GM10266 (cell line): ENCODE results near the gene P2RY13.

Experiments used
- DNase-seq: peaks from one replicate; pipeline ENCODE4 v3.0.0; 2012; ENCODE audit errors: extremely low spot score
- CTCF ChIP-seq: IDR thresholded peaks from 2 replicates; pipeline ENCODE4 v1.5.1; 2012; ENCODE audit warnings: mild to moderate bottlenecking, low read depth; ENCODE audit not compliant: control insufficient read depth, insufficient read depth; ENCODE audit errors: missing control alignments

P2RY13 gene

GRCh38 chr3:151329363-151329762, at the start of gene P2RY13:
Gene P2RY13, minus strand, starts transcription at chr3:151329549. Its CDS starts 21 bp downstream, at chr3:151329528.
- DNase-seq, result no peak

GRCh38 chr3:151377768-151378385, 48.5 kb upstream of the P2RY13 start:
- TF ChIP-seq CTCF, result no peak
- peak; percentile 8 for DNase-seq

More at GRCh38 chr3:151329363-151329762, at the start of gene P2RY13:
- TF ChIP-seq CTCF, result no peak

DNA sequence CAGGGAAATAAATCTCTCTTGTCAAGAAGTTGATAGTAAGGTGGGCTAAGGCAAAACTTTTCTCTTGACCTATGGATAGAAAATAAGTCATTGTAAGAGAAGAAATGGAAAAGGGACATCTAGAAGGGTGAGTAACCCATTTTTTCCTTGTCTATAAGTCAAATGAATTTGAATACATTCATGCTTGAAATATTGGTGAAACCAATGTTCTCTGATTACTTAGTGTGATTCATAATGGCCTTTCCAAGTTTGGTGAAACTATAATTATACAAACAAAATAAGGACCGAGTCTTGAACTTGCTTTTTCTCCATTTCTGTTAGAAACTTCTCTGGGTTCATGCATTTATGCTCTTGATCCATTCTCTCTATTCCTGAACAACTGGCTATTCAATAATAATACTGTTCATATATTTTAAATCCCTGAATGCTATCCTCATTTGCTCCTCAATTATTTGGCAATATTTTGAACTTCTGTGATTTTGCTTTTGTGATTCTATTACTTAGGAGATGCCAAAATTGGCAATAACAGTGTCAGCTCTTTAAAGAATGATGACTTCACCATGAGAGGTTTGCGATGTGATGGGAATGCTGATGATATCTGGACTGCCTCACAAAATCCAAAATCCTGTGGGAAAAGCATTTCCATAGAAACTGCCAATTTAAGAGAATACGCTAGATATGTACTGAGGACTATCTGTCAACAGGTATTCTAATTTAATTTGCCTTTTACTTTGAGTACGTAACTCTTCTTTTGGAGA, 42.9 kb upstream of the P2RY13 start:
- no peak for TF ChIP-seq CTCF
- no peak for DNase-seq

DNA sequence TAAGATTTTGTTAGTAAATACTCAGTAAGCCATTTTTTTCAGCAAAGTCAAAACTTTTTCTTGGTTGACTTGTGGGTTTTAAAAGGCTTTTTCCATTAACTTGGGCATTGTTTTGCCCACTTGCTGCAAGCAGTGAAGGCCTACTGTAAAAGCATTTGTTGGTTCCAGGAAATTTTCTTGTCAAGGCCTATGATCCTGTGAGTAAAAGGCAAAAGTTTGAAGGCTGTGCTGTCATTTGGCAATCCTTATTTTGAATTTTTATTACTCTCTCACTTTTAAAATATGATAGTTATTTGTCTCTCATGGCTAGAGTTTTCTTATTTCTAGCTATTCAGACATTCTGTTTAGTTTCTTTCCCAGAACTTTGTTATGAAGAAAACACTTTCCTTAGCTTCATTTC, 42.2 kb upstream of the P2RY13 start:
- DNase-seq, result no peak
- no peak for TF ChIP-seq CTCF

GRCh38 chr3:151367448-151367847, 38.1 kb upstream of the P2RY13 start:
- no peak for TF ChIP-seq CTCF
- DNase-seq, result no peak

- no peak for TF ChIP-seq CTCF
- DNase-seq, result no peak
Measured at GRCh38 chr3:151366993-151367392, 37.6 kb upstream of the P2RY13 start.

DNA sequence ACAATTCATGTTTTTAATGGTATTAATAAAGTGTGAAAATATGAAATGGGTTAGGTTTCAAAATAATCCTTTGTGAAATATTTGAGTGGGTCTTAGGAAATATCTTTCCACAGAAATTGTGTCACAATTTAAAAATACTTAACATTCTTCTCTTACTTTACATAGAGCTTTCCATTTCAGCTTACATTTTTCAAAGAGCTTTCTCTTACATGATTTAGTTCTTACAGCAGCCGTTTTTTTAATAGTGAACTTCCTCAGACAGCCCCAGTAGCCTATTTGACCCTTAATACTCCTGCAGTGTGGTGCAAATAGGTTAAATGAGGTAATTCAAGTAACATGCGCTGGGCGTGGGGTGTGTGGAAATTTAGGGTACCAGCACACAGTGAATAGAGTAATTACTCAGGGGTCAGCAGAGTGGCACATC, 33.4 kb upstream of the P2RY13 start:
- TF ChIP-seq CTCF, result no peak
- DNase-seq, result no peak
